Nephron progenitor cell (in vitro differentiated cells): ENCODE measurements around the gene BCOR.

Source experiments
- DNase-seq: peaks from one replicate; pipeline ENCODE4 v3.0.0; 2021
- H3K27ac Mint-ChIP-seq: 2 replicates; pipeline ENCODE4 v1.8.0; 2021; ENCODE audit warnings: mild to moderate bottlenecking, moderate library complexity, mixed read lengths
- H3K27me3 Mint-ChIP-seq: 2 replicates; pipeline ENCODE4 v1.8.0; 2021; ENCODE audit warnings: mild to moderate bottlenecking, low read depth, mixed read lengths; ENCODE audit not compliant: poor library complexity
- H3K36me3 Mint-ChIP-seq: 2 replicates; pipeline ENCODE4 v1.8.0; 2021; ENCODE audit warnings: low read depth, mixed read lengths
- H3K4me1 Mint-ChIP-seq: 2 replicates; pipeline ENCODE4 v1.8.0; 2021; ENCODE audit warnings: mixed read lengths
- H3K4me3 Mint-ChIP-seq: 2 replicates; pipeline ENCODE4 v1.8.0; 2021; ENCODE audit warnings: mild to moderate bottlenecking, moderate library complexity, mixed read lengths
- H3K9me3 Mint-ChIP-seq: 2 replicates; pipeline ENCODE4 v1.8.0; 2021; ENCODE audit warnings: mild to moderate bottlenecking, moderate library complexity, mixed read lengths
- TF ChIP-seq, protein P1 (sequence below): fragments of 200-600 bp; sonication (generic); IDR thresholded peaks from 2 replicates; pipeline ENCODE4 v1.5.0; 2021; ENCODE audit warnings: antibody characterized with exemption

Gene BCOR

DNA sequence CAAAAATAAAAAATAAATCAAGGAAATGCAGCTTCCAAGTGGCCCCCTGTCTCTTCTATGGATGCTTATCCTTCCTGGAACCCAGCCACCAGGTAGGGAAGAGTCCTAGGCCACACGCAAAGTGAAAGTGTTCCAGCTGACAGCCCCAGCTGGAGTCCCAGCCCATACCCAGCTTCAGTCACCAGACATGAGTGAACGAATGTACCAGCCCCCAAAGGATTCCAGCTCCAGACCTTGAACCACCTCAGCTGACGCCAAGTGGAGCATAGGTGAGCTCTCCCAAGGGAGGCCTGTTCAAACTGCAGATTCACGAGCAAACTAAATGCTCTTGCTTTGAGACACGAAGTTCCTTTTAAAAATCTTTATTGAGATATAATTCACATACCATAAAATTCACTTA is 62.0 kb downstream of the BCOR start:
- no peak overlapping the region for H3K27ac Mint-ChIP-seq
- TF ChIP-seq, protein P1, sequence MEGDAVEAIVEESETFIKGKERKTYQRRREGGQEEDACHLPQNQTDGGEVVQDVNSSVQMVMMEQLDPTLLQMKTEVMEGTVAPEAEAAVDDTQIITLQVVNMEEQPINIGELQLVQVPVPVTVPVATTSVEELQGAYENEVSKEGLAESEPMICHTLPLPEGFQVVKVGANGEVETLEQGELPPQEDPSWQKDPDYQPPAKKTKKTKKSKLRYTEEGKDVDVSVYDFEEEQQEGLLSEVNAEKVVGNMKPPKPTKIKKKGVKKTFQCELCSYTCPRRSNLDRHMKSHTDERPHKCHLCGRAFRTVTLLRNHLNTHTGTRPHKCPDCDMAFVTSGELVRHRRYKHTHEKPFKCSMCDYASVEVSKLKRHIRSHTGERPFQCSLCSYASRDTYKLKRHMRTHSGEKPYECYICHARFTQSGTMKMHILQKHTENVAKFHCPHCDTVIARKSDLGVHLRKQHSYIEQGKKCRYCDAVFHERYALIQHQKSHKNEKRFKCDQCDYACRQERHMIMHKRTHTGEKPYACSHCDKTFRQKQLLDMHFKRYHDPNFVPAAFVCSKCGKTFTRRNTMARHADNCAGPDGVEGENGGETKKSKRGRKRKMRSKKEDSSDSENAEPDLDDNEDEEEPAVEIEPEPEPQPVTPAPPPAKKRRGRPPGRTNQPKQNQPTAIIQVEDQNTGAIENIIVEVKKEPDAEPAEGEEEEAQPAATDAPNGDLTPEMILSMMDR = no peak
- no peak overlapping the region for H3K4me3 Mint-ChIP-seq
- H3K4me1 Mint-ChIP-seq = peaks cover 5% of the 10 kb centered on the region
- no peaks in the 10 kb centered on the region for H3K36me3 Mint-ChIP-seq
- DNase-seq = no peak
- H3K27me3 Mint-ChIP-seq = peaks cover 10% of the 10 kb centered on the region
- H3K9me3 Mint-ChIP-seq = peaks cover 40% of the 10 kb centered on the region

DNA sequence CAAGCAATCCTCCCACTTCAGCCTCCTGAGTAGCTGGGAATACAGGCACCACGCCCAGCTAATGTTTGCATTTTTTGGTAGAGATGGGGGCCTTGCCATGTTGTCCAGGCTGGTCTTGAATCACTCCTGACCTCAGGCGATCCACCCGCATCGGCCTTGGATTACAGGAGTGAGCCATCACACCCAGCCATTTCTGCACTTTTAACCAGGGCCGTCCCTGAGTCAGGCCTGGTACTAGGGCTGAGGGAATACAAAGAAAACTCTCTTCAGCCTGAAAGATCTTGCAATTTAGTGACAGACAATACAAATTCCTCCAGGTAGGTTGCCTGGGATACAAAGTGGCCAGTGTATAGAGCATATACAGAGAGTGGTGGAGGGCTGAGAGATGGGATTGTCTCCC is 65.8 kb downstream of the BCOR start:
- no peak for DNase-seq
- Mint-ChIP-seq H3K27ac (no peak overlapping the region), H3K4me1 (peaks cover 4% of the 10 kb centered on the region), H3K9me3 (peaks cover 42% of the 10 kb centered on the region), H3K27me3 (peaks cover 4% of the 10 kb centered on the region), H3K36me3 (no peaks in the 10 kb centered on the region), H3K4me3 (no peak overlapping the region)
- TF ChIP-seq, protein P1 = no peak

DNA sequence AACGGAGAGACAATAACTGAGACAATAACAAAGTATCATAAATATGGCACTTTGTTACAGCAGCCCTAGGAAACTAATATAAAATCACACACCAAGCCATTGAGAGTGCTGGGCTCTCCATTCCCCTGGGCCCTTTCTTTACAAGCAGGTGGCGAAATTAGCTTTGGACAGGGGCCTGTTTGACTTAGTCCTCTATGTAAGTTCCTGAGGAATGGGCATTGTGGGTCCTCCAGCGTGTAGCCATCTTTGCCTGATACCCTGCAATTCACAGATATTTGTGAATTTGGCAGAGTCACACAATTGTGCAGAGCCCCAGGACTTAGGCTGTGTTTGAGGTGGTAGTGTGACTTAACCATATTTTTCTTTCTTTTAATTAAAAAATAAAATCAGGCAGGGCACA is 67.6 kb downstream of the BCOR start:
- H3K4me3 Mint-ChIP-seq = no peak overlapping the region

DNA sequence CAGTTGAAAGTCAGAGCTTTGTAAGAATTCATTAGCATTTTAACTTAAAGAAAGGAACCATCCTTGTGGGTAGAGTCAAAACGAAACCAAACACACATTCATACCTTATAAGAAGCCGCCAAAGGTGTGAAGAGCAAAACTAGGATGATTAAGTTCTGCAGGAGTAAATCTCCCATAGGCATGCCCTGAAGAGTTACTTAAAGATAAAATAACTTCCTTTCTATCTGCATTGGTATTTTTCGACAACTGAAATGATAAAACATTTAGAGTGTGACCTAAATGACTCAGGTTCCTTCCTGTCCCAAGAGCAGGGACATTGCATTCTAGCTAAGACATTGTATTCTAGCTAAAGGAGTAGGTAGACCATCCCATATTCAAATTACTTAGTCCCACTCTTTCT is 75.3 kb downstream of the BCOR start:
- peaks cover 6% of the 10 kb centered on the region for H3K27me3 Mint-ChIP-seq
- no peak overlapping the region for H3K27ac Mint-ChIP-seq
- no peak for DNase-seq
- H3K4me3 Mint-ChIP-seq = no peak overlapping the region
- no peaks in the 10 kb centered on the region for H3K4me1 Mint-ChIP-seq
- H3K36me3 Mint-ChIP-seq = no peaks in the 10 kb centered on the region
- H3K9me3 Mint-ChIP-seq = peaks cover 29% of the 10 kb centered on the region
- TF ChIP-seq, protein P1 = no peak

More for the DNA sequence above, 67.6 kb downstream of the BCOR start:
- DNase-seq = no peak
- H3K9me3 Mint-ChIP-seq = peaks cover 40% of the 10 kb centered on the region
- H3K36me3 Mint-ChIP-seq = no peaks in the 10 kb centered on the region
- no peak overlapping the region for H3K27ac Mint-ChIP-seq
- peaks cover 4% of the 10 kb centered on the region for H3K27me3 Mint-ChIP-seq
- TF ChIP-seq, protein P1 = no peak
- H3K4me1 Mint-ChIP-seq = peaks cover 4% of the 10 kb centered on the region

DNA sequence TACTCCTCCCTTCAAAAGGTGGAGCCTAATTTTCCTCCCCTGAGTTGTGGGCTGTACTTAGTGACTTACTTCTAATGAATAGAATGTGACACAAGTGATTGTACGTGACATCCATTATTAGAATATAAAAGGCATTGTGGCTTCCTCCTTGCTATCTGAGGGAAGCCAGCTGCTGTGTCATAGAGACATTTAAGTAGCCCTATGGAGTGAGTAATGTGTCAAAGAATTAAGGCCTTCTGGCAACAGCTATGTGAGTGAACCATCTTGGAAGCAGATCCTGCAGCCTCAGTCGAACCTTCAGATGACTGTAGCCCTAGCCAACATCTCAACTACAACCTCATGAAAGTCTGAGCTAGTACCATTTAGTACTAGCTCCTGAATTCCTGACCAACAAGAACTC is 76.1 kb downstream of the BCOR start:
- peaks cover 6% of the 10 kb centered on the region for H3K27me3 Mint-ChIP-seq
- TF ChIP-seq, protein P1 = no peak
- no peak for DNase-seq
- H3K27ac Mint-ChIP-seq = no peak overlapping the region
- peaks cover 27% of the 10 kb centered on the region for H3K9me3 Mint-ChIP-seq
- no peak overlapping the region for H3K4me3 Mint-ChIP-seq
- H3K36me3 Mint-ChIP-seq = no peaks in the 10 kb centered on the region
- H3K4me1 Mint-ChIP-seq = no peaks in the 10 kb centered on the region

DNA sequence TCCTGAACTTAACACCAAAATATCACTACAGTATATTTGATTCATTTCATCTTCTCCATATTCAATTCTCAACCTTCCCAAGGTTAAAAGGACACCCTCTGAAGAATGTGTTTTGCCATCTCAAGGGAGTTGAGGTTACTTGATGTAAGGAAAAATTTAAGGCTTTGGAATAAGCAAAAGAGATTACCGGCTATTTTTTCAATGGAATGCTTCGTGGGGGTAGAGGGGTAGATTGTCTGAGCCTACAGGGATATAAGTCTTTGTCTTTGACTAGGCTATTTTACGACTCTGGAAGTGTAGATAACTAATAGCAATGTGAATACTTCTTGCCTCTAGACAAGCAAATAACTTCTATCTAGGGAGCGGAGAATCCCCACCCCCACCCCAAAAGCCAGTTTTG is 78.2 kb downstream of the BCOR start:
- H3K36me3 Mint-ChIP-seq = no peaks in the 10 kb centered on the region
- H3K9me3 Mint-ChIP-seq = peaks cover 28% of the 10 kb centered on the region
- no peak for DNase-seq
- H3K4me1 Mint-ChIP-seq = no peaks in the 10 kb centered on the region
- no peak overlapping the region for H3K27ac Mint-ChIP-seq
- H3K27me3 Mint-ChIP-seq = peaks cover 9% of the 10 kb centered on the region
- TF ChIP-seq, protein P1 = no peak
- no peak overlapping the region for H3K4me3 Mint-ChIP-seq
